G401.6 (cell line): ENCODE data around the gene HES6.
"Not testable (repeated sequence)": the region's sequence is repeated elsewhere in the genome, so short reads cannot be mapped to it uniquely, and the experiment has no call there.

Experiments used
- FAIRE-seq: peaks from 2 replicates; lab custom pipeline; 2012; peaks lifted over from hg19 to GRCh38; lab: Jason Lieb, UNC

Gene HES6

GRCh38 chr2:238239863-238240756 lies at the start of gene HES6:
TSS of gene HES6 (minus strand) at chr2:238240038. CDS start at chr2:238239905, 133 bp downstream.
- no peak for FAIRE-seq

- FAIRE-seq, result no peak
Observed at GRCh38 chr2:238289574-238289973, 49.7 kb upstream of the HES6 start.

GRCh38 chr2:238288650-238289573 lies 49.1 kb upstream of the HES6 start:
- FAIRE-seq, result peak; percentile 93

GRCh38 chr2:238287737-238288649 lies 48.2 kb upstream of the HES6 start, which contains the start of gene PER2:
TSS of gene PER2 (minus strand) at chr2:238288610. CDS start at chr2:238277936, 10,674 bp downstream.
- FAIRE-seq, result no peak

- FAIRE-seq, result no peak
Observed at GRCh38 chr2:238286987-238287736, 47.3 kb upstream of the HES6 start.

- no peak for FAIRE-seq
Observed at GRCh38 chr2:238286551-238286950, 46.7 kb upstream of the HES6 start.

- no peak for FAIRE-seq
Observed at GRCh38 chr2:238286095-238286494, 46.3 kb upstream of the HES6 start.

GRCh38 chr2:238285653-238286082 lies 45.8 kb upstream of the HES6 start:
- no peak for FAIRE-seq

- FAIRE-seq, result no peak
Observed at GRCh38 chr2:238284802-238285515, 45.1 kb upstream of the HES6 start.

GRCh38 chr2:238282861-238283738 lies 43.3 kb upstream of the HES6 start:
- no peak for FAIRE-seq

GRCh38 chr2:238281826-238282480 lies 42.1 kb upstream of the HES6 start:
- no peak for FAIRE-seq

- no peak for FAIRE-seq
Observed at GRCh38 chr2:238280083-238280825, 40.4 kb upstream of the HES6 start.

- no peak for FAIRE-seq
Observed at GRCh38 chr2:238279324-238279682, 39.5 kb upstream of the HES6 start.

- no peak for FAIRE-seq
Observed at GRCh38 chr2:238278626-238279323, 38.9 kb upstream of the HES6 start.

GRCh38 chr2:238277695-238278094 lies 37.9 kb upstream of the HES6 start:
- no peak for FAIRE-seq

- no peak for FAIRE-seq
Observed at GRCh38 chr2:238274152-238274865, 34.5 kb upstream of the HES6 start.

- not testable (repeated sequence) for FAIRE-seq
Observed at GRCh38 chr2:238273433-238273832, 33.6 kb upstream of the HES6 start.
